Panc1 (cell line): ENCODE measurements around the gene RNF138.

Experiments
- POLR2AphosphoS5 ChIP-seq: IDR thresholded peaks from 2 replicates; pipeline ENCODE4 v1.6.1; 2012; ENCODE audit warnings: mild to moderate bottlenecking, low read depth, low read length, moderate library complexity
- TF ChIP-seq, protein P1 (sequence below): fragments of 450-650 bp; IDR thresholded peaks from 2 replicates; pipeline ENCODE4 v1.5.1; 2017; ENCODE audit warnings: mild to moderate bottlenecking

DNA sequence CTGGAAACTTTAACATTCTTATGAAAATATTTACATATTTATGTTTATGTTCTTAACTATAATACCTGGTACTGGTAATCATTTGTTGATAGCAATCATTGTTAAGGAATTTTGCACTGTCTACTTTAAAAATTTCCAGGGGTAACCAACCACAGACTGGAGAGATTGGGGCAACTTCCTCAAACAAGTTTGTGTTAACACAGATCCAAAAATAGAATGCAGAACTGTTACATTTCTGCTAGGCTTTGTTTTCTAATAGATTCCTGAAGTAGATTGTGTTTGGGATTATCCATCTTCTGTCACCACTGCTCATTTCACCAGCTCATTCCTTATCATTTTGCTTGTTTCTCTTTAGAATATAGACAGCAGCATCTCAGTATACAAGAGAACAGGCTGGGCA lies 49.3 kb upstream of the RNF138 start:
- TF ChIP-seq POLR2AphosphoS5: no peak
- TF ChIP-seq, protein P1, sequence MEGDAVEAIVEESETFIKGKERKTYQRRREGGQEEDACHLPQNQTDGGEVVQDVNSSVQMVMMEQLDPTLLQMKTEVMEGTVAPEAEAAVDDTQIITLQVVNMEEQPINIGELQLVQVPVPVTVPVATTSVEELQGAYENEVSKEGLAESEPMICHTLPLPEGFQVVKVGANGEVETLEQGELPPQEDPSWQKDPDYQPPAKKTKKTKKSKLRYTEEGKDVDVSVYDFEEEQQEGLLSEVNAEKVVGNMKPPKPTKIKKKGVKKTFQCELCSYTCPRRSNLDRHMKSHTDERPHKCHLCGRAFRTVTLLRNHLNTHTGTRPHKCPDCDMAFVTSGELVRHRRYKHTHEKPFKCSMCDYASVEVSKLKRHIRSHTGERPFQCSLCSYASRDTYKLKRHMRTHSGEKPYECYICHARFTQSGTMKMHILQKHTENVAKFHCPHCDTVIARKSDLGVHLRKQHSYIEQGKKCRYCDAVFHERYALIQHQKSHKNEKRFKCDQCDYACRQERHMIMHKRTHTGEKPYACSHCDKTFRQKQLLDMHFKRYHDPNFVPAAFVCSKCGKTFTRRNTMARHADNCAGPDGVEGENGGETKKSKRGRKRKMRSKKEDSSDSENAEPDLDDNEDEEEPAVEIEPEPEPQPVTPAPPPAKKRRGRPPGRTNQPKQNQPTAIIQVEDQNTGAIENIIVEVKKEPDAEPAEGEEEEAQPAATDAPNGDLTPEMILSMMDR: no peak
